Right forelimb (tissue), 1 donor: ENCODE results near the gene FGFRL1.

Experiments used
- DNase-seq: peaks from one replicate; pipeline ENCODE4 v3.0.0-alpha.2; 2018

The FGFRL1 gene

GRCh38 chr4:1009542-1010394, 1.7 kb upstream of the FGFRL1 start:
- peak; percentile 85 for DNase-seq

DNA sequence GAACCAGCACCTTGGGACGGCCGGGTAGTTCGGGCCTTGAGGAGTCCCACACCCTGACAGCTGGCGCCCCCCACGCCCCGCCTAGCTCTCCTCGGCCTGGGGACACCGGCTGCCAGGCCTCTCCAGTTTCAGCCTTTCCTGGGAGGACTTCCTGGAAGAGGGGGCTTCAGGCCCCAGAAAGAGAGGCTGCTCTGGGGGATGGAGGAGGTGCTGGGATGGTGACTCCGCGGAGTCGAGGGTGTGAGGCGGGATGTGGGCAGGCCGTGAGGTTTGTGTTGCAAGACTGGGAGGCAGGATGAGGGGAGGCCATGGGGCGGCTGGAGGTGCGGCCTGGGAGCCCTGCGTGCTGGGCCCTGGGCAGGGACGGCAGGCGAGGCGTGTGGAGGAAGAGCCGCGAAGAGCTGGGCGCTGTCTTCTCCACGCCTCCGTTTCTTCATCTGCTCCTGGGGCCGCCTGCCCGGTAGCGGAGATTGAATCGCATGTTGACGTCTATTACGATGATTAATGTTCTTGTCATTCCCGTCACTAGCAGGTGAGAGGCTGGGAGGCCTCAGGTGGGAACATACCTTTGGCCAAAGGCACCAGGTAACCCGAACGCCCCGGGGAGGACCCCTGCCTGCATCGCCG, 918 bp upstream of the FGFRL1 start:
- no peak for DNase-seq

- DNase-seq = no peak
Measured at GRCh38 chr4:1011666-1012033, 224 bp downstream of the FGFRL1 start.

DNA sequence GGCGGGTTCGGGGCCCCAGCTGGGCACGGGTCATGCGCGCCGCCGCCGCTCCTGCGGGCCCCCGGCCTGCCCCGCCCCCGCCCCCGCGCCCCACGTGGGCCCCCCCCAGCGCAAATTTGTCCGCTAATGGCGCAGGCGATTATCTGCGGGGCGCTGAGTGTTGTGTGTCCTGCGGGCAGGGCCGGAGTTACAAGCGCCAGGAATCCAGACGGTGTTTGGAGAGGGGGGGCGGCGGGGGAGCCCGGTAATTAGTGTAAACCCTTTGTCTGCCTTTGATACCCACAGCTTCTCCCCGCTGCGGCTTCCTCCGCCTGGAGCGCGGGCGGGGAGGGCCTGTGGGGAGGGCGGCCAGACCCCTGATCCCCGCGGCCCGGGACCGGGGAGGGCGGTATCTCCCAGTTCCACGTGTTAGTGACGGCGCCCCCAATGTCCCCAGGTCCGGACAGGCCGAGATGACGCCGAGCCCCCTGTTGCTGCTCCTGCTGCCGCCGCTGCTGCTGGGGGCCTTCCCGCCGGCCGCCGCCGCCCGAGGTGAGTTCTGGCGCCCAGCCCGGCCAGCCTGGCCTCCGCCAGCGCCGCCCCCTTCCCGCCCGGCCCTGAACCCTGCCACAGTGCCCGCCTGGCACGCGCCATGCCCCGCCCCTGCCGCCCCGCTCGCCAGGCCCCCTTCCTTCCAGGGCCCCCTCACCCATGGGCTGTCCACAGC, 761 bp downstream of the FGFRL1 start:
- no peak for DNase-seq

DNA sequence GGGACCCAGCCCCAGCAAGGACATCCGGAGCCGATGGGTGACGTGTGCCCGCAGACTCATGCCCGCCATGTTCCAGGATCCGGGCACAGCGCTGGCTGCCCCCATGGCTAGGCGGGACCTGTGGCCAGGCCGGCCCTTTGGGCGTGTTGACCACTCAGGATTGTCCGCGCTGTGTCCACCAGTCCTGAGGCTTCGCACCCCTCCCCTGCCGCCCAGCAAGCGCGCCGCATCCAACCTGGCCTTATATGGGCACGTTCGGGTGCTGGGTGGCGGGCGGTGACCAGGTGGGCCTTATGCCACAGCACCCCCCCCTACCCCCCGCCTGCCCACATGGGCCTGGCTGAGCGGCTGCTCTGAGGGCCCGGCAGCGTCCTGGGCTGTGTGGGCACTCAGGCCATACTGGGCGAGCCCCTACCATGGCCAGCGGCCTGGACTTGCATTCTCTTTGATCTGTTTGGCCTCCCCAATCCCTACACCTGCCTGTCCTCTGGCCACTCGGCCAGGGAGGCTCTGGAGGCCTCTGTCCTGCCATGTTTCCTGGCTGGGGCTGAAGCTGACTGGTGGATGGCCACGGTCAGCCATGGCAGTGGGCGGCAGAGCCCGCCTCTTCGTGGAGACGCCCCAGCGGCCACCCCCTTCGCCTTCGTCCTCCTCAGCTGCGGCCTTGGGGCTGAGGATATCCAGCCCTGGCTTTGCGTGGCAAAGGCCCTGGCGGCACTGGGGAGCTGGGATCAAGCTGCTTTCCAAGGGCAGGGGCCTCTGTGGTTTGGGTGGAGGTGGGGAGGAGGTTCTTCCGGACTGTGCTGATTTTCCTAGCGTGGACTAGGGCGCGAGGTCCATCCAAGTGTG, 2.0 kb downstream of the FGFRL1 start:
- no peak for DNase-seq

DNA sequence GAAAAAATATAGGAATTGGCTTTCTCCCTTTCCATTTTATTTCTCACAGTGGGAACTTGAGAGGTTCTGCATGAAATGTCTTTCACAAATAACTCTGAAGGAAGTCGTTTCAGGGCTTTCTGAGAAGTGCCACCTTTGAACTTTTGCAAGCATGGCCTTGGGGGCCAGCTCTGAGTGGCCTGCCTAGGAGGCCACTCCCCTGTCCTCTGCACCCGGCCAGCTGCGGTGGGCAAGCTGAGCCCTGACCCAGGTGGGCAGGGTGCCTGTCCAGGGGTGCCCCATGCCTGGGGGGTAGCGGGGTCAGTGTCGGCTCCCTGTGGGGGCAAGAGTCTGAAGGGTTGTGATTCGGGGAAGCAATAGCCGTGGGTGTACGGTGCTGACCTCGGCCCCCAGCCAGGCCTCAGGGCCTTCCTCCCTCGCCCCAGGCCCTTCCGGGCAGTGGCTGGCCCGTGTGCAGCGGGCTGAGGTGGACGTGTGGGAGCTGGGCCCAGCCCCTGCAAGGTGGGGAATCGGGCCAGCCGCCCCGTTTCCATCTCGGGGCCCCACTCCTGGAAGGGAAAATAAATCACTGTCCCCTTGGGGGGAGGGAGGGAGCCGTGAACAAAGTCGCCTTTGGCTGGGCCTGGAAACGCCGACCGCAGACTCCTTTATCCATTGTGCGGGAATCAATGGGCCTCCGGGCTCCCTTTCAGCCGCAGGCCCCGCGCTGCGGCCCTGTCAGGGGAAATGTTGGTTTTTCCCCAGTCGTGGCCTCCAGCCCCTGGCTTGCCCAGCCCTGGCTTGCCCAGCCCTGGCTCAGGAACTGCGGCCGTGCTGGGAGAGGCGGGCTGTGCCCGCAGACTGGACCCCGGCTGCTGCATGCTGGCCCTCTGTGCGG, 3.1 kb downstream of the FGFRL1 start:
- no peak for DNase-seq

GRCh38 chr4:1015179-1015578, 3.8 kb downstream of the FGFRL1 start:
- no peak for DNase-seq

GRCh38 chr4:1015746-1016145, 4.3 kb downstream of the FGFRL1 start:
- DNase-seq = no peak

DNA sequence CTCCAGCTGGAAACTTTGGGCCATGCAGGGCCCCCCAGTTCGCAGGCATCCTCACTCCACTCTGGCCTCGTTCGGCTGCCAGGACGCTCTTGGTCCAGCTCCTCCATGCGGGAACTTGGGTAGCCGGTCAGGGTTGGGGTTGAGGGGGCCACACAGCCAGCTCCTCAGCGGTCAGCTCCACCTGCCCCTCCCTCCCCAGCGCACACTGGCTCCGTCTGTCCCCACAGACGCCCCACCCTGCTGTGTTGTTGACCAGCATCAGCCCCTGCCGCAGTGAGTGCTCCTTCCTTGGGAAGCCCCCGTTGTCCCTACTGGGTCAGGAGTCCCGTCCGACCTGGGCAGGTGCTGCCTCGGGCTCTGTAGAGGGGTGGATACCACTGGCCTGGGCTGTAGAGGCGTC, 5.8 kb downstream of the FGFRL1 start:
- no peak for DNase-seq

DNA sequence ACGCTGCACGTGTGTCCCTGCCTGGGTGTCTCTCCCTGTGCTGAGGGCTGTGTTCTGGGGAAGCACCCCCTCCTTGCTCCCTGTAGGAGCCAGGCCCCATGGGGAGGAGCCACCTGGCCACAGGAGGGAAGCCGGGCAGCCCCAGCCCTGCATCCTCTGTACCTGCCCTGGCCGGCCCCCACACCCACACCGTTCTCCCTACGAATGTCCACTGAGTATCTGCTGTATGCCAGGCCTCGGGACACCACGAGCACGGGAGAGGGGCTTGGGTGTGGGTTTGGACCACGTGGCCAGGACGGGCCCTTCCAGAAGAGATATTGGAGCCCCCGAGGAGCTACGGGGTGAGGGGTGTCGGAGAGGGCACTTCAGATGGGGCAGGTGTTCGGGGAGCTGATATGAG, 6.3 kb downstream of the FGFRL1 start:
- DNase-seq = no peak

DNA sequence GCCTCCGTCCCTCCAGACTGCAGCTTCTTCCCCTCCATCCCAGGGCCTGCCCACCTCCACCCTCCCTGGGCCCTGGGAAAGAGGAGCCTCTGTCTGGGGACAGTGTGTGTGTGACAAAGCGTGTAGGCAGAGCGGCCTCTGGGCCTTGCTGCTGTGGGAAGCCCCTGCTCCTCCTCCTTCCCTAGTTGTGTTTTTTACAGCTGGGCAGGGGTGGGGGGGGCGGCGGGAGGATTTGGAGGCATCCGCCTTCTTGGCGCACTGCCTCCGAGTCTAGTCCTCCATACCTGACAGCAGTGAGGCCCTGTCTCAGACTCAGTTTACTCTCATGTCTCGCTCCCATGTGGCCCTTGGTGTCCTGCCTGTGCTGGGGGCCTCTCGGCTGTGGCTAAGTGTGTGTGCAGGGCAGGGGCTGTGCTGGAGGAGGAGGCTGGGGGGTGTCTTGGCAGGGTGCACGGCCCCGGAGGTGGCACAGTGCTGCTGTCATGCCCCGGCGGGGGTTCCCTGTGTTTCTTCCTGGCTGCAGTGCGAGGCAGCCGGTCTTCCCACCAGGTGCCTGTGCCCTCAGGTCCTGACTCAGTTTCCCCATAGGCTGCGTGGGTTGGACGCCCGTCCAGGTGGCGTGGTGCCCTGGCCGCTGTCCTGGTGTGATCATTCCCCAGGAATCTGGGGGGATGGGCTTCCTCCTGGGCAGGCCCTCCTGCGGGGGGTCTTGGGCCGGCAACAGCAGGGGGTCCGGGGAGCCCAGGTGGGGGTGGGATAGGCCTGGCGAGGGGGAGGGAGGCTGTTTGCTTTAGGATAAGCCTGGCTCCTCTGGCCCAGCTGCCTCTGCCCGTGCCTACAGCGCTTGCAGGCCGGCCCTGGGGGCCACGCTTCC, 7.0 kb downstream of the FGFRL1 start:
- DNase-seq = no peak

- DNase-seq = no peak
Measured at GRCh38 chr4:1019320-1019719, 7.9 kb downstream of the FGFRL1 start.

DNA sequence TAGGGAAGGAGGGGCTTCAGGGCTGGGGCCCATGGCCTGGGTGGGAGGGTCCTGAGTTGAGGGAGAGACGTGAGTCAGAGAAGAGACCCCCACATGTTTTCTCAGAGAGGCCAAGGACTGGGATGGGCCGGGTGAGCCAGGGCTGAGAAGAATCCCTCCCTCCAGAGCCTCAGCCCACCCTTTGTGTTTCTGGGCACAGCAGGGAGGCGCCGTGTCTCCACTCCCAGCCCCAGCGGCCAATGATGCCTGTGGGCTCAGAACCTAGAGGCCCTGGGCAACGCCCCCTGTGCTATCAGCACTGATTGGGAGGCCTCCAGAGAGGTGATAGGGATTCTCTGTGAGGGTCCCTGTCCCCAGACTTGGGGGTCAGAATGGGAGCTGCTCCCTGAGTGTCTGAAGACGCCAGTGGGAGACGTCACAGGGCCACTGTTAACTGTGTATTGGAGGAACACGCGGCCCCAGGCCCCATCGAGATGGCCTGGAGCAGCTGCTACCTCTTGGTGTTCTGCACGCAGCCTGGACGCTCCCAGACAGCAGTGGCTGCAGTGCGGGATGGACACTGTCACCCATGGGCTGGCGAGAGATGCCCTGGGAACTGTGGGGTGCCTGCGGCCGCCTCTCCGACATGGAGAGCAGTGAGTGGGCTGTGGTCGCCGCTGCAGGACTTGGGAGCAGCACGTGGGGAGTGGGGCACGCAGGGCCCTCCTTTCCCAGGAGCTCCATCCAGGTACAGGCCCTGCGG, 8.5 kb downstream of the FGFRL1 start:
- DNase-seq = no peak

DNA sequence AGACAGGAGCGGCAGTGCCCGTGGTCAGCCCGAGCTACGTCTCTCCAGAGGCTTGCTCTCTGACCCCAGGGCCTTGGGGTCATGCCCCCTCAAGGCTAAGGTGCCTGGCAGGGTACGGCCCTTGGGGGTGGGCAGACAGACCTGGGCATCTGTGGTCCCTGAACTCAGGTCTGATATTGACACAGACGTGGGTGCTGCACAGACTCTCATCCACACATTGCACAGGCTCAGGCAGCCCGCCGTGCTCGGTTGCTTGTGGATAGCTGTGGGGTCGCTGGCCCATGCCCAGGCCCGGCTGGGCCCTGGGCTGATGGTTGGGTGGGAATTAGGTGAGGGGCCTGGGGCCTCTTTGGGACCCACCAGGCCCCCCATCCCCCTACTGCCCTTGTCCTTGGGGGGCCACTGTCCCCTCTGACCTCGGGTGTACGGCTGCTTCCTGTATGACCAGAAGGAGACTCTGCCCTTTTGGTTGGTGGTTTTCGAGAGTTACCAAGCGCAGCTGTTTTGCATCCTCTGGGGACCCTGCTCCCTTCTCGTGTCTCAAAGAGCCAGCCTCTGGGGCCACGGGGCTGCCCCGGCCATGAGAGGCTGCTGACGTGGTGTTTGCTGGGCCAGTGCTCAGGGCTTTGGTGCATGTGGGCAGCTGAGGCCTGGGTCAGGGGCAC, 10.1 kb downstream of the FGFRL1 start:
- no peak for DNase-seq

- DNase-seq = no peak
Measured at GRCh38 chr4:1022051-1022738, 10.8 kb downstream of the FGFRL1 start.

DNA sequence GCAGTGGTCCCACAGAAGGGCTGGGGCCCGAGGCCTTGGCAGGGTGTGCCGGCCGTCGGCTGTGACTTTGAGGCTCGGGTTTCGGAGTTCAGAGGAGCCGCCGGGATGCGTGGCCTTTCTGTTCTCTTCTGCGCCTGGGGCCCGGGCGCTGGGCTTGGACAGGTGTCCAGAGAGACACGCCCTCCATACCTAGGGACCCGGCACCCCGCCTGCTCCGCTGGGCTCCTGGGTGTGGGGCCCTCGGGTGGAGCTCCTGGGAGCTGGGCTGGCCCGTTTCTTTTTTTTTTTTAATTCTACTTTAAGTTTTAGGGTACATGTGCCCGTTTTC, 11.3 kb downstream of the FGFRL1 start:
- no peak for DNase-seq

DNA sequence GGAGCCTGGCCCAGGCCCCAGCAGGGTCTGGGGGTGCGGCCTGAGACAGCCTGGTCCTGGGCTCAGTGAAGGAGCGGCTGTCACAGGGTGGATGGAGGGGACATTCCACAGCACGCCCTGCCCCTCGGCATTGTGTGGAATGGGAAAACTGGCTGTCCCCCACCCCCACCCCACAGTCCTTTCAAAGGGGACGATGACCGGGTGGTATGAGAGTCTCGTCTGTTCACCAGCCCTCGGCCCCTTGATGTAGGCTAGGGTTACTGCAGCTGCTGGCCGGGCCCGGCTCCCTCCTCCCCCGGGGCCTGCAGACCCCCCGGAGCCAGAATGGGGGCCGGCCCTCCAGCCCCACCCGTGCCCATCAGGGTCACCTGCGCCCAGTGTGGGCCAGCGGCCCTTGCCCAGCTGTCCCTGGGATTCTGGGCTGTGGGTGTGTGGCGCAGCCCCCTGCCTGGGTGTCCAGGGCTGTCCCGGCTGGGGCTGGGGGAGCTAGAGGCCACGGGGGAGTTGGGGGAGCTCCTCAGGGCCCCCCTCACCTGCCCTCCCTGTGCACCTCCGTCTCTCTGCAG, 11.7 kb downstream of the FGFRL1 start:
- no peak for DNase-seq

DNA sequence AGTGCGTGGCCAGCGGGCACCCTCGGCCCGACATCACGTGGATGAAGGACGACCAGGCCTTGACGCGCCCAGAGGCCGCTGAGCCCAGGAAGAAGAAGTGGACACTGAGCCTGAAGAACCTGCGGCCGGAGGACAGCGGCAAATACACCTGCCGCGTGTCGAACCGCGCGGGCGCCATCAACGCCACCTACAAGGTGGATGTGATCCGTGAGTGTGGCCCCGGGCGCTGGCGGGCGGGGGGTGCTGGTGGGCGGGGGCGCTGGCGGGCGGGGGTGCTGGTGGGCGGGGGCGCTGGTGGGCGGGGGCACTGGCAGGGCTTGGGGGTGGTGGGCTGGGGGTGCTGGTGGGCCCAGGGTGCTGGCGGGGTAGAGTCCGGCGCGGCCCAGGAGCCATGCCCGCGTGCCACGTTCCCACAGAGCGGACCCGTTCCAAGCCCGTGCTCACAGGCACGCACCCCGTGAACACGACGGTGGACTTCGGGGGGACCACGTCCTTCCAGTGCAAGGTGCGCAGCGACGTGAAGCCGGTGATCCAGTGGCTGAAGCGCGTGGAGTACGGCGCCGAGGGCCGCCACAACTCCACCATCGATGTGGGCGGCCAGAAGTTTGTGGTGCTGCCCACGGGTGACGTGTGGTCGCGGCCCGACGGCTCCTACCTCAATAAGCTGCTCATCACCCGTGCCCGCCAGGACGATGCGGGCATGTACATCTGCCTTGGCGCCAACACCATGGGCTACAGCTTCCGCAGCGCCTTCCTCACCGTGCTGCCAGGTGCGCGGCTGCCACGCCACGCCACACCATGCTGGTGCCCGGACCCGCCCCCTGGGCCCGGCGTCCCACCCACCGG, 12.7 kb downstream of the FGFRL1 start:
- no peak for DNase-seq
